Amniotic stem cell (primary cell): ENCODE data around the gene NDUFB3.
"Not testable (repeated sequence)": the region's sequence is repeated elsewhere in the genome, so short reads cannot be mapped to it uniquely, and the experiment has no call there.

Experiments used
- DNase-seq: peaks from one replicate; lab custom pipeline; 2025; lab: John Stamatoyannopoulos, UW

The NDUFB3 gene

GRCh38 chr2:201071479-201072200 is at the start of gene NDUFB3, which contains the start of gene HYCC2:
TSS of gene NDUFB3 (plus strand) at chr2:201072001. CDS start at chr2:201078883, 6,882 bp downstream.
TSS of gene HYCC2 (minus strand) at chr2:201071671. CDS start at chr2:201024009, 47,662 bp downstream.
- DNase-seq = peak; percentile 67

- no peak for DNase-seq
These were observed 47.3 kb upstream of the NDUFB3 start for GRCh38 chr2:201024518-201024917.

DNA sequence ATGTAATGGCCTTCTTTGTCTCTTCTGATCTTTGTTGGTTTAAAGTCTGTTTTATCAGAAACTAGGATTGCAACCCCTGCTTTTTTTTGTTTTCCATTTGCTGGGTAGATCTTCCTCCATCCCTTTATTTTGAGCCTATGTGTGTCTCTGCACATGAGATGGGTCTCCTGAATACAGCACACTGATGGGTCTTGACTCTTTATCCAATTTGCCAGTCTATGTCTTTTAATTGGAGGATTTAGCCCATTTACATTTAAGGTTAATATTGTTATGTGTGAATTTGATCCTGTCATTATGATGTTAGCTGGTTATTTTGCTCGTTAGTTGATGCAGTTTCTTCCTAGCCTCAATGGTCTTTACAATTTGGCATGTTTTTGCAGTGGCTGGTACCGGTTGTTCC is 37.4 kb upstream of the NDUFB3 start:
- not testable (repeated sequence) for DNase-seq

DNA sequence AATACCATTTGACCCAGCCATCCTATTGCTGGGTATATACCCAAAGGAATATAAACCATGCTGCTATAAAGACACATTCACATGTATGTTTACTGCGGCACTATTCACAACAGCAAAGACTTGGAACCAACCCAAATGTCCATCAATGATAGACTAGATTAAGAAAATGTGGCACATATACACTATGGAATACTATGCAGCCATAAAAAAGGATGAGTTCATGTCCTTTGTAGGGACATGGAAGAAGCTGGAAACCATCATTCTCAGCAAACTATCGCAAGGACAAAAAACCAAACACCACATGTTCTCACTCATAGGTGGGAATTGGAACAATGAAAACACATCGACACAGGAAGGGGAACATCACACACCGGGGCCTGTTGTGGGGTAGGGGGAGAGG is 33.4 kb upstream of the NDUFB3 start:
- not testable (repeated sequence) for DNase-seq

GRCh38 chr2:201038855-201039254 is 32.9 kb upstream of the NDUFB3 start:
- no peak for DNase-seq

- DNase-seq = no peak
These were observed 30.8 kb upstream of the NDUFB3 start for GRCh38 chr2:201040867-201041628.

- not testable (repeated sequence) for DNase-seq
These were observed 29.4 kb upstream of the NDUFB3 start for GRCh38 chr2:201042451-201042850.

DNA sequence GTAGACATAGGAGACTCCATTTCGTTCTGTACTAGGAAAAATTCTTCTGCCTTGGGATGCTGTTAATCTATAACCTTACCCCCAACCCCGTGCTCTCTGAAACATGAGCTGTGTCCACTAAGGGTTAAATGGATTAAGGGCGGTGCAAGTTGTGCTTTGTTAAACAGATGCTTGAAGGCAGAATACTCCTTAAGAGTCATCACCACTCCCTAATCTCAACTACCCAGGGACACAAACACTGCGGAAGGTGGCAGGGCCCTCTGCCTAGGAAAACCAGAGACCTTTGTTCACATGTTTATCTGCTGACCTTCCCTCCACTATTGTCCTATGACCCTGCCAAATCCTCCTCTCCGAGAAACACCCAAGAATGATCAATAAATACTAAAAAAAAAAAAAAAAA is 28.8 kb upstream of the NDUFB3 start:
- not testable (repeated sequence) for DNase-seq

DNA sequence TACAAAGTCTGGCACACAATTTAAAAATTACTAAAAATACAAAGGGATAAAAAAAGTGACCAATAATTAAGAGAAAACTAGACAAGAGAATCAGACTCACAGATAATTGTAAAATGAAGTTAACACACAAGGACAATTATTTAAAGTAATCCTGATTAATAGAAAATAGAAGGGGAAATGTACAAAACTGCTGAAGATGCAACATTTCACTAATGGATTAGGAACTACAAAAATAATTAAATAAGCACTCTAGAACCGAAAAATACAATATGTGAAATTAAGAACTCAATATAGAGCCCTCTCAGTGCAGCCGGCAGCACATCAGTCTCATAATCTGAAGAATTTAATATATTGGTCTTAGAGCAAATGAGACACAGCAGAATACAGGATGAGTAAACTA is 24.9 kb upstream of the NDUFB3 start:
- DNase-seq = no peak

GRCh38 chr2:201049455-201049854 is 22.3 kb upstream of the NDUFB3 start:
- no peak for DNase-seq

DNA sequence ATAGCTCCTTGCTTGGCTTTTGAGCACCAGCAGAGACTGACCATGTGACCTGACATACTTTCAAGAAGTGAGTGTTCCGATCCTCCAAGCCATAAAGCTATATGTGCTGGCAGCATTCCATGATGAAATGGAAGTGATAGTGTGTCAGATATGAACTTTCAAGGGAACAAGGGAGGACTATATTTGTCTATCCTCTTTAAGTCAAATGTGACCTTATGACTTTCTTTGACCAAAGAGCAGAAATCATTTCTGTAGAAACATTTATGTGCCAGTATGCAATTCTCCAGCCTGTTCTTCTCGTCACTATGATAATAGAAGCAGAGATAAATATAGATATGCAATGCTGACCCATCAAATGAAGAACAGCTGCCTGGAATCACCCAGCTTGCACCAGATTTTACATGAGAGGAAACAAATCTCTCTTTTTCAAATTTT is 14.7 kb upstream of the NDUFB3 start:
- DNase-seq = peak; percentile 2

DNA sequence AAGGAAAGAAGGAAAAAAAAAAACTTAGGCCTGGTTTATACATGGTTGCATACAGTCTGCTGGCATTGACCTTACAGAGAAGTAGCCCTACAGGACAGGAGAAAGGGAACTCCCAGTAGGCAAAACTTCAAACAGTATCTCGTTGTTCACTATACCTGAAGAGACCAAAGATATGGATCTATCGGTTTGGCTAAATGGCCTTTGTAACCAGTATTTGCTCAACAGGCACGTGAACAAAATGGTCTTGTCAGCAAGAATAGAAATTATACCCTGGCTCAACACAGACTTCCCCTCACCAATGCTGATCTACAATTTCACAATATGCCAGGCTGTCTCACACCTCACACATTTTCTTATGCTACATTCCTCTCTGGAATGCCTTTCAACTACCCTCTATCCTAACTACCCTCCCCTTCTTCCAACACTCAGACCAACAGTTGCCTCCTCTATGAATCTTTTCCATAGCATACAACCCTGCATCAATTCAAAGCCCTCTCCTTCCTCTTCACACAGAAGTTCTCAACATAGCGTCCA is 14.0 kb upstream of the NDUFB3 start:
- DNase-seq = no peak

- DNase-seq = no peak
These were observed 12.9 kb upstream of the NDUFB3 start for GRCh38 chr2:201058914-201059313.

- no peak for DNase-seq
These were observed 11.6 kb upstream of the NDUFB3 start for GRCh38 chr2:201059961-201060755.

- DNase-seq = not testable (repeated sequence)
These were observed 8.3 kb upstream of the NDUFB3 start for GRCh38 chr2:201063516-201063915.

GRCh38 chr2:201064797-201065329 is 6.9 kb upstream of the NDUFB3 start:
- no peak for DNase-seq

DNA sequence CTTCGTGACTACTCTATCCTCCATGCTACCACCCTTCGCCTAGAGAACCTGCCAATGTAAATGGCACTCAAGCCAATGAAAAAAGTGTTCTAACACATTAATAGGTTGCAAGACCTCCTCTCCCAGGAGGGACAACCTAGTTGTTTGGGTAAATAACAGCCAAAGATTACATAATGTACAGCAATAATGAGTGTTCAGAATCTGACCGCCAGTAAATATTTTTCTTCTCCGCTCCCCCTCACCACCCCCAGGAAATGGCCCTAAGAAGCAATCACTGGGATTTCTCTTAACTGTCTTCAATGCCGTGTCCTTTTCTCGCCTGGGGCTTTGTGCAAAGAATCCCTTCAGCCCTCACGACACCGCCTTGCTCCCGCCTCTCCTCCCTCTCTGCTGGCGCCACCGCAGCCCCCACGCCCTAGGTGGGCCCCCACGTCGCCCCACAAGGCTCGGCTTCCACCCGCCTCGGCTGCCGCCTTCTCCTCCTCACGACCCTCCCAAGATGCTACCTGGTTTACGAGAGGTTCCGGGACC is 788 bp upstream of the NDUFB3 start:
- no peak for DNase-seq

DNA sequence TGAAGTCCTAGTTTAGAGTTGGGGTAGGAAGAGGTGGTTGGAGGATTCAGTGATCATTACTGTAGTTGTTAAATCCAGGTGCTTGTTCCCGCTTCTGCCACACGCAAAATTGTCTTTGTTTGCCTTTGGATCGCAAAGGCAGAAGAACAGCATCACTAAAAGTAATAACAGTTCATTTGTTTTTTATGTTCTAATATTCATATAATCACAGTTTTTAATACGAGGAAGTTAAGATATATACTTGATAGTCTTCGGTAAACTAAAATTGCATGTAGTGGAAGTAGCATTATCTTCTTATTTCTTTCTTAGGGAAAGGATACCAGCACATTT is 365 bp downstream of the NDUFB3 start:
- DNase-seq = no peak

- no peak for DNase-seq
These were observed 1.3 kb downstream of the NDUFB3 start for GRCh38 chr2:201073071-201073470.

DNA sequence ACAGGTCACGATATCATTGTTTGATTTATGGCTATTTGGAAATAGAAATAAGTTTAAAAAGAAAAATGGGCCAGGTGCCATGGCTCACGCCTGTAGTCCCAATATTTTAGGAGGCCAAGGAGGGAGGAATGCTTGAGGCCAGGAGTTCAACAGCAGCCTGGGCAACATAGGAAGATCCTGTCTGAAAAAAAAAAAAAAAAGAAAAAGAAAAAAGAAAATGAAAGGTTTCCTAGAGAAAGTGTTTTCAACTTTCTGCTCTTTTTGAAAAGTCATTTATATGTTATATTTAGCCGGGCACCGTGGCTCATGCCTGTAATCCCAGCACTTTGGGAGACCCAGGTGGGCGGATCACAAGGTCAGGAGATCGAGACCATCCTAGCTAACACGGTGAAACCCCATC is 3.2 kb downstream of the NDUFB3 start:
- no peak for DNase-seq

DNA sequence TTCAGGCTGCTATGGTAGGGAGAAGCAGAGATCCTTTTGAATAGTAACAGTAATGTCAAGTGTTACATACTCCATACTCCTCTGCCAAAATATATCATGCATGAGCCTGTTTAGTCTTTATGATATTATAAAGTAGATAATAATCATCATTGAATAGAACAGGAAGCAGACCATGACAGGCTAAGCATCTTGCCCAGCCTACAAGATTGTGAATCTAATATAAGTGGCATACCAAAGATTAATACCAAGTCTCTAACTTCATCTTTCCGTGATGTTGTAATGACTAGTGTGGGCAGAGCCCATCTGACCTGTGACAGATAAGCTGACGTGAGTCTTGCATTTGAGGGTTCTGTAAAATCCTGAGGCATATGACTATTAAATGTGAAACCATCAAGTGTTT is 13.1 kb downstream of the NDUFB3 start:
- no peak for DNase-seq

- DNase-seq = no peak
These were observed 18.8 kb downstream of the NDUFB3 start for GRCh38 chr2:201090574-201090973.
